Measurements from ENCODE around the gene CEP128.

The CEP128 gene

DNA sequence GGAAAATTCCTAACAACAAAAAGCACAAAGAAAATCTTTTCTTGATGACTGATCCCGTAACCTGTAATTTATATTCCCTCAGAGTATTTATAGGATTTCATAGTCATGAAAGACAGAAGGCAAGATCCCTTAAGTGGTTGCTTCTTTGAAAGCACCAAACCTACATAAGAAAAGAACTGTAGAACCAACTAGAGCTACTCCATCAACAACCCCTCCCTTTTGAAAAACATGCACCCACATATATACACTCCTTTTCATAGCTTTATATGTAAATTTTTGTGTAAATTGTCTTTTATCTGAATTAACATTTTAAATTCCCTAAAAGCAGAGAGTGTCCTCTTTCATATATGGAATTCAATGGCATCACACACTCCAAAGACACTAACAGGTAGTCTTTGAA, 215.3 kb downstream of the CEP128 start:
- Histone ChIP-seq H3K27ac (ENCODE audit: low read depth, low read length) (no peak overlapping the region), H3K4me1 (ENCODE audit: control insufficient read depth, insufficient read depth, low read length) (no peaks in the 10 kb centered on the region), H3K9me3 (ENCODE audit: control insufficient read depth, insufficient read depth, low read depth, low read length) (no peaks in the 10 kb centered on the region), H3K9ac (ENCODE audit: low read length) (no peak overlapping the region), H3K27me3 (ENCODE audit: control insufficient read depth, insufficient read depth, low read length) (no peaks in the 10 kb centered on the region), H3K4me3 (ENCODE audit: low read depth, low read length) (no peak overlapping the region), H3K36me3 (ENCODE audit: control insufficient read depth, insufficient read depth, low read length) (no peaks in the 10 kb centered on the region)

DNA sequence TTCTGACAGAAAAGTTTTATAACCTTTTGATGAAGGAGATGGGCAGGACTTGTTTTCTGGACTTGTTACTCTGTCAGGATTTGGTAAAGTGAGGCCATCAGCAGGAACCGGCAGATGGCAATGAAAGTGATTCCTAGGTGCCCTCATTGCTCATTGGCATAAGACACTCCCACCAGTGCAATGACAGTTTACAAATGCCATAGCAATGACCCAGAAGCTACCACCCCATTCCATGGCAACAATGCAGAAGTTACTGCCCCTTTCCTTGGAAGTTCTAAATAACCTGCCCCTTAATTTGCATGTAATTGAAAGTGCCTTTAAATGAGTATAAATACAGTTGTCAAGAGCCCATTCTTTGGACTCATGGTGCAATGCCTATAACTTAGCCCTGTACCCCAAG, 222.6 kb downstream of the CEP128 start:
- Histone ChIP-seq H3K36me3 (ENCODE audit: control insufficient read depth, insufficient read depth, low read length) (no peaks in the 10 kb centered on the region), H3K27me3 (ENCODE audit: control insufficient read depth, insufficient read depth, low read length) (no peaks in the 10 kb centered on the region), H3K4me1 (ENCODE audit: control insufficient read depth, insufficient read depth, low read length) (no peaks in the 10 kb centered on the region), H3K27ac (ENCODE audit: low read depth, low read length) (no peak overlapping the region), H3K9ac (ENCODE audit: low read length) (no peak overlapping the region), H3K4me3 (ENCODE audit: low read depth, low read length) (no peak overlapping the region), H3K9me3 (ENCODE audit: control insufficient read depth, insufficient read depth, low read depth, low read length) (no peaks in the 10 kb centered on the region)

DNA sequence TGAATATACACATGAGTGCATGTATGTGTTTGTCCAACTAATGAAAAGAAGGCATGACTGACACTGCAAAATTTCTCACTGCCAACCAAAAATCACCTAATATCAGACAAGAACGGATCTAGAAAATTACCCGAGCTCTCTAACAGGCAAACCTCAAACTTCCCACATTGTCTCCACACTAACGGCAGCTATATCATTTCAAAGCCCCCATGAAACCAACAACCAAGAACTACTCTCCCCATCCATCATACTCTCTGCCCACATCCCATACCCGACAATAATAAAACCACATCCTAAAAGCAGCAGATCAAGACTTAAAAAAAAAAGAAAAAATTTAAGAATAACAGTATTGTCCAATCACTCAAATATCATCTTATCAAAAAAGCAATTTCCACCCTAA, 227.1 kb downstream of the CEP128 start:
- Histone ChIP-seq H3K36me3 (ENCODE audit: control insufficient read depth, insufficient read depth, low read length) (no peaks in the 10 kb centered on the region), H3K27me3 (ENCODE audit: control insufficient read depth, insufficient read depth, low read length) (no peaks in the 10 kb centered on the region), H3K9me3 (ENCODE audit: control insufficient read depth, insufficient read depth, low read depth, low read length) (no peaks in the 10 kb centered on the region), H3K9ac (ENCODE audit: low read length) (no peak overlapping the region), H3K4me3 (ENCODE audit: low read depth, low read length) (no peak overlapping the region), H3K27ac (ENCODE audit: low read depth, low read length) (no peak overlapping the region), H3K4me1 (ENCODE audit: control insufficient read depth, insufficient read depth, low read length) (no peaks in the 10 kb centered on the region)

DNA sequence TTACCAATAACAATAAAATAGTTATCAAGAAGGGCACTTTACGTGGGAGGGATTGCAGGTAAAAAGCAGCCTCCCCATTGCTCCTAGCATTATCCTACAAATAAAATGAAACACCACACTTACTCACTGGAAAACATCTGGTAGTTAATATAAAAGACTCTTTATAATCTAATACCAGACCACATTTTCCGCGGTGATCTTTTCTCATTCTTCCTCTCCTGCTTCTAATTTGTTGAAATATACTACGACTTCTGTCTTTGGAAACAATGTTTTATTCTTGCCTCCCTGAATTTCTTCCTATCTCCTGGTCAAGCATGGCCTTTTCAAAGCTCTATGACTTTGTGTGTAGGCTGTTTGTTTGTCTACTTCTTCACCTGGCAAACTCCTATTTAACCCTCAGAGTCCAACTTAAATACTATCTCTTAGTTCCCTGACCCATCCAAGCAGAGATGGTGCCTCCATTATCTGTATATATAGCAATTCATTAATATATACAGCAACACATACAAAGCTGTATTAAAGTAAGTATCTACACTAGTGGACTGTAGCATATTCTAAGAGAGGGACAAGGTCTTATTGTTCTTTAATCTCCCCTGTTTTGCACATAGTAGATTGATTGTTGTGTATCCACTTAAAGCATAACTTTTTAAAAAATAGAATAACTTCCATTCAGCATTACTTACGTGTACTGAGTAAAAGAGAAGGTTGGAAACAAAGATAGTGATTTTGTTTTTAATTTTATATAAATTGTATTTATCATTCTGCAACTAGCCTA, 228.3 kb downstream of the CEP128 start:
- H3K36me3 ChIP-seq (ENCODE audit: control insufficient read depth, insufficient read depth, low read length) = no peaks in the 10 kb centered on the region
- H3K4me1 ChIP-seq (ENCODE audit: control insufficient read depth, insufficient read depth, low read length) = no peaks in the 10 kb centered on the region
- H3K27ac ChIP-seq (ENCODE audit: low read depth, low read length) = no peak overlapping the region
- no peaks in the 10 kb centered on the region for H3K27me3 ChIP-seq (ENCODE audit: control insufficient read depth, insufficient read depth, low read length)
- H3K4me3 ChIP-seq (ENCODE audit: low read depth, low read length) = no peak overlapping the region
- no peaks in the 10 kb centered on the region for H3K9me3 ChIP-seq (ENCODE audit: control insufficient read depth, insufficient read depth, low read depth, low read length)
- H3K9ac ChIP-seq (ENCODE audit: low read length) = no peak overlapping the region

DNA sequence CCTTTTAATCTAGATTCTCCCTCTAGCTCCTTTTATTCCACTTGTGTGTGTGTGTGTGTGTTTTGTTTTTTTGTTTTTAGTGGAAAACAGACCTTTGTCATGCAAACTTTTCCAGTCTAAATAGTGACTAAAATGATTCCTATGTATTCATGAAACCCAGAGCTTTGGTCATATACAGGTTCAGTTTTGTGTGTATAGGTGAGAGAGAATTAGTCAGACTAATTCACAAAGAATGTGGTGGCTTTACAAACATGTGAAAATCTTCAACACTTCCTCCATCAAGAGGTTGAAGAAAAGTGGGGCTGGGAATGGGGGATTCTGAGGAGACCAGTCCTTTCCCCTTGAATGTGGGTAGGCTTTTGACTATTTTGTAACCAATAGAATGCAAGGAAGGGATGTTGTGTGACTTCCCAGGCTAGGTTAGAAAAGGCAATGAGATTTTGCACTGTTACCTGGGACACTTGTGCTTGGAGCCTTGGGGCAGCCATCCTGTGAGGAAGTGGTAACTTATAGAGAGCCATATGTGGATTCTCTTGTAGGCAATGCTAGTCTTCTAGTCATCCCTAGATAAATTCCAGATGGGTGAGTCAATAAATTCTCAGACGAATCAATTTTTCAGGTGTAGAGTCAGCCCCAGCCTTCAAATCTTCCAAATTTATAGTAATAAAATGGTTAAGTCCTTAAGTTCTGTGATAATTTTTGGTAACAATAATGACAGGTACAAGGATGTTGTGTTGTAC, 236.1 kb downstream of the CEP128 start:
- Histone ChIP-seq H3K9me3 (ENCODE audit: control insufficient read depth, insufficient read depth, low read depth, low read length) (no peaks in the 10 kb centered on the region), H3K9ac (ENCODE audit: low read length) (no peak overlapping the region), H3K36me3 (ENCODE audit: control insufficient read depth, insufficient read depth, low read length) (no peaks in the 10 kb centered on the region), H3K4me3 (ENCODE audit: low read depth, low read length) (no peak overlapping the region), H3K4me1 (ENCODE audit: control insufficient read depth, insufficient read depth, low read length) (no peaks in the 10 kb centered on the region), H3K27me3 (ENCODE audit: control insufficient read depth, insufficient read depth, low read length) (no peaks in the 10 kb centered on the region), H3K27ac (ENCODE audit: low read depth, low read length) (no peak overlapping the region)

DNA sequence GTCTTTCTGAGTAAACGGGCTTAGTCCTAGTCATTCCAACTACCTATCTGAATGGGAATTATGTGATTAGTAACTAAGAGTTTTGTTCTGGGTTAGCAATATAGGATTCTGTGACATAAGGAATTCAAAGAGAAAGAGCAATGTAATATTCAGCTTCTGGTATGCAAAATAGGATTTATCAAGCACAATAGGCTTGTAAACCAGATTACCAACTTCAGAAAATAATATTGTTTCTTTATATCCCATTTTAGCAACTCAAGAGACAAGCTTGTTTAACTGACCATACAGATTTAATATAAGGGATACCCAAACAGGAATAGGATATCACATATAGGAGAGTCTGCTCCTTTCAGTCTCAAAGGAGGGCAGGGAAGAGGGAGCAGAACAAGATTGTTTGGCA, 240.9 kb downstream of the CEP128 start:
- Histone ChIP-seq H3K4me3 (ENCODE audit: low read depth, low read length) (no peak overlapping the region), H3K9ac (ENCODE audit: low read length) (no peak overlapping the region), H3K9me3 (ENCODE audit: control insufficient read depth, insufficient read depth, low read depth, low read length) (no peaks in the 10 kb centered on the region), H3K27me3 (ENCODE audit: control insufficient read depth, insufficient read depth, low read length) (no peaks in the 10 kb centered on the region), H3K4me1 (ENCODE audit: control insufficient read depth, insufficient read depth, low read length) (no peaks in the 10 kb centered on the region), H3K27ac (ENCODE audit: low read depth, low read length) (no peak overlapping the region), H3K36me3 (ENCODE audit: control insufficient read depth, insufficient read depth, low read length) (no peaks in the 10 kb centered on the region)

- no peaks in the 10 kb centered on the region for H3K4me1 ChIP-seq (ENCODE audit: control insufficient read depth, insufficient read depth, low read length)
- H3K9me3 ChIP-seq (ENCODE audit: control insufficient read depth, insufficient read depth, low read depth, low read length) = no peaks in the 10 kb centered on the region
- no peak overlapping the region for H3K27ac ChIP-seq (ENCODE audit: low read depth, low read length)
- H3K36me3 ChIP-seq (ENCODE audit: control insufficient read depth, insufficient read depth, low read length) = no peaks in the 10 kb centered on the region
- H3K27me3 ChIP-seq (ENCODE audit: control insufficient read depth, insufficient read depth, low read length) = no peaks in the 10 kb centered on the region
- no peak overlapping the region for H3K4me3 ChIP-seq (ENCODE audit: low read depth, low read length)
- no peak overlapping the region for H3K9ac ChIP-seq (ENCODE audit: low read length)
Observed at GRCh38 chr14:80699861-80700260, 241.7 kb downstream of the CEP128 start.

DNA sequence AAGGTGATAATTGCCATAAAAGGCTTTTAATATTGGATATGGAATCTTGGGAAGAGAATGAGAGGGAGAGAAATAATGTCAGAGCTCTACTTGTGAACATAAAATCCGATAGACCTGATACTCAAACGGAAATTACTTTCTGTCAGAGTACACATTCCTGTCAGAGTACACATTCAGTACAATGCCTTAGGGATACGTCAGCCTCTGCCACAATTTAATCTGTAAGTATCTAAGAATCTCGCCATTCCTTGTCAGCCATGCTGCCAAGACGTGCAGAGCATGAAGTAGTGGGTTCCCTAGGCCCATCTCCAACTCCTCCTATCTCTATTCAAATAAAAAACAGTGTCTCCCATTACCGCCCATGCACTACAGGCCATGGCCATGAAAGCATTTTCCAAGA, 242.6 kb downstream of the CEP128 start:
- no peaks in the 10 kb centered on the region for H3K9me3 ChIP-seq (ENCODE audit: control insufficient read depth, insufficient read depth, low read depth, low read length)
- H3K36me3 ChIP-seq (ENCODE audit: control insufficient read depth, insufficient read depth, low read length) = no peaks in the 10 kb centered on the region
- no peak overlapping the region for H3K27ac ChIP-seq (ENCODE audit: low read depth, low read length)
- H3K27me3 ChIP-seq (ENCODE audit: control insufficient read depth, insufficient read depth, low read length) = no peaks in the 10 kb centered on the region
- H3K4me3 ChIP-seq (ENCODE audit: low read depth, low read length) = no peak overlapping the region
- no peaks in the 10 kb centered on the region for H3K4me1 ChIP-seq (ENCODE audit: control insufficient read depth, insufficient read depth, low read length)
- H3K9ac ChIP-seq (ENCODE audit: low read length) = no peak overlapping the region

GRCh38 chr14:80695869-80696268, 245.7 kb downstream of the CEP128 start:
- Histone ChIP-seq H3K4me3 (ENCODE audit: low read depth, low read length) (no peak overlapping the region), H3K9me3 (ENCODE audit: control insufficient read depth, insufficient read depth, low read depth, low read length) (no peaks in the 10 kb centered on the region), H3K4me1 (ENCODE audit: control insufficient read depth, insufficient read depth, low read length) (no peaks in the 10 kb centered on the region; the same call in 1 of the 2 replicates), H3K9ac (ENCODE audit: low read length) (no peak overlapping the region), H3K27ac (ENCODE audit: low read depth, low read length) (no peak overlapping the region), H3K27me3 (ENCODE audit: control insufficient read depth, insufficient read depth, low read length) (no peaks in the 10 kb centered on the region), H3K36me3 (ENCODE audit: control insufficient read depth, insufficient read depth, low read length) (no peaks in the 10 kb centered on the region)

GRCh38 chr14:80692903-80693302, 248.6 kb downstream of the CEP128 start:
- no peaks in the 10 kb centered on the region for H3K36me3 ChIP-seq (ENCODE audit: control insufficient read depth, insufficient read depth, low read length)
- H3K4me3 ChIP-seq (ENCODE audit: low read depth, low read length) = no peak overlapping the region
- no peaks in the 10 kb centered on the region for H3K9me3 ChIP-seq (ENCODE audit: control insufficient read depth, insufficient read depth, low read depth, low read length)
- H3K4me1 ChIP-seq (ENCODE audit: control insufficient read depth, insufficient read depth, low read length) = no peaks in the 10 kb centered on the region; the same call in 1 of the 2 replicates
- H3K27me3 ChIP-seq (ENCODE audit: control insufficient read depth, insufficient read depth, low read length) = no peaks in the 10 kb centered on the region
- H3K9ac ChIP-seq (ENCODE audit: low read length) = no peak overlapping the region
- no peak overlapping the region for H3K27ac ChIP-seq (ENCODE audit: low read depth, low read length)

DNA sequence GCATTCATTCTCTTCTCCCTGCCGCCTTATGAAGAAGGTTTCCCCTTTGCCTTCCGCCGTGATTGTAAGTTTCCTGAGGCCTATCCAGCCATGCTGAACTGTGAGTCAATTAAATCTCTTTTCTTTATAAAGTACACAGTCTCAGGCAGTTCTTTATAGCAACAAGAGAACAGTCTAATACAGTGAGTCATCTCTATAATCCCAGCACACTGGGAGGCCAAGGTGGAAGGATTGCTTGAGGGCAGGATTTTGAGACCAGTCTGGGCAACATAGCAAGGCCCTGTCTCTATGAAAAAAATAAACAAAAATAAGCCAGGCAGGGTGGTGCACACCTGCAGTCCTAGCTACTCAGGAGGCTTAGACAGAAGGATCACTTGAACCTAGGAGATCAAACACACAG, 259.9 kb downstream of the CEP128 start:
- Histone ChIP-seq H3K4me1 (ENCODE audit: control insufficient read depth, insufficient read depth, low read length) (no peaks in the 10 kb centered on the region), H3K9ac (ENCODE audit: low read length) (no peak overlapping the region), H3K36me3 (ENCODE audit: control insufficient read depth, insufficient read depth, low read length) (no peaks in the 10 kb centered on the region), H3K27me3 (ENCODE audit: control insufficient read depth, insufficient read depth, low read length) (no peaks in the 10 kb centered on the region), H3K4me3 (ENCODE audit: low read depth, low read length) (no peak overlapping the region), H3K27ac (ENCODE audit: low read depth, low read length) (no peak overlapping the region), H3K9me3 (ENCODE audit: control insufficient read depth, insufficient read depth, low read depth, low read length) (peaks cover 27% of the 10 kb centered on the region)
